ENCODE results near the gene ATXN1. TPM values are rescaled to one million over a fixed set of nuclear protein-coding genes. Genes with fewer than 3 reads are reported as not detected.

ATXN1 gene
- total RNA-seq, 1 experiment from 2014 or later: 6.3 TPM

DNA sequence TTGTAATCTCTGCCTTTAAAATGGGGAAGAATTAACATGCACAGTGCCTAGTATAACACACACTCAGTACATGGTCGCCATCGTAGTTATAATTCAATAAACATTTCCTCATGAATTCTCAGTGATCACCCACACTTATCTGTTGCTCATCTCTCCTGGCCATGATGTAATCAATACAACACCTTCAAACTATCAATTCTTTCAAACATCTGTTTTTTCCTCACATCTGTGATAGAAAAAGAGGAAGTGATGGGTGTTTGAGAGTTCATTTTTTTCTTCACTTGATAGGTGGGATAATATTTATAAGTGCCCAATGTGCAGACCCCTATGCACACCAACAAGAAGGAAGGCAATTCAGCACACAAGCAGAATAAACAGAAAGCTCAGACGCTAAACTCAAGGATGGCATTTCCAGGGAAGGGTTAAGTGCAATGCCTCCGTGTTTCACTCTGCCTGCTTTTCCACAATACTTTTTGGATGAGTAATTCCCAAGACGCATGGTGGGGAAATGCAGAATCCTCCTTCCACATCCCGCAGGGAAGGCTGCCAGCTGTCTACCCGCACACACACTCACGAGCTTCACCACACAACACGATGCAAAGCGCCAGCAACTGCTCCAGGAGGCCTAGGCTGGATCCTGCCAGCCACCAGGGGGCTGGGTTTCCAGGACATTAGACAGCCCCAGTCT lies 422.5 kb downstream of the ATXN1 start:
- Histone ChIP-seq H3K4me3 (no peak overlapping the region), H3K36me3 (no peaks in the 10 kb centered on the region), H3K4me1 (peaks cover 5% of the 10 kb centered on the region), H3K27ac (peak overlapping the region; percentile 5; the same call in 1 of the 2 replicates), H3K9me3 (replicated peaks) (no peaks in the 10 kb centered on the region), H3K27me3 (no peaks in the 10 kb centered on the region)
- peak; percentile 84 for DNase-seq

DNA sequence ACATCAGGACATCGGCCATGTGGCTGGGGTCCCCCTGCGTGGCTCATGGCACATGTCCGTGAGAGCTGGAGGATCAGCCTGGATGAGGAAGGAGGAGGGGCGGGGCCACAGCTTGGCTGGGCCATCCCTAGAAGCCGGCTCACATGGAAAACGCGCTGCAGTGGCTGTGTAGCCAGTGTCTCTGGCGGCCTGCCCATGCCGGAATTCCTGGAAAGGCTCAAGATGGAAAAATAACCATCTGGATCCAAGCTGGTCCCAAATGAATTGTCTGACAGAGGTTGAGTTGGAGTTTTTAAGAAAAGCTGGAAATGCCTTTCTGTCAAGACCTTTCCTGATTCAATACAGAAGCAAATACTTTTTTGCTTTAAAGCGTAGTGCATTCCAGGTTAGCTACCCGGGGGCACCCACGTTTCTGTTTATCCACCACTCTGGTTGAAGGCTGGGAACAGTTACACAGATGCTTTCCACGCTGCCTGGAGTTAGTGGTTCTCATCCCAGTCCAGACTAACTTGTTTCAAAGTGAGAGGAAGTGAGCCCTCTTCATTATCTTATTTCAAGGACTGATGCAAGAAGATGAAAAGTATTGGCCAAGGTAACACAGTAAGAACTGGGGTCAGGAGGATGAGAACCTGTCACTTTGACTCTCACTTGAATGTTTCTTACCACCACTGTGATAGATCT lies 423.8 kb downstream of the ATXN1 start:
- no peaks in the 10 kb centered on the region for H3K27me3 ChIP-seq
- H3K4me3 ChIP-seq: no peak overlapping the region
- no peak for DNase-seq
- H3K27ac ChIP-seq: no peak overlapping the region
- peaks cover 5% of the 10 kb centered on the region for H3K4me1 ChIP-seq
- no peaks in the 10 kb centered on the region for H3K9me3 ChIP-seq (replicated peaks)
- H3K36me3 ChIP-seq: no peaks in the 10 kb centered on the region

GRCh38 chr6:16336911-16337294 lies 424.4 kb downstream of the ATXN1 start:
- Histone ChIP-seq H3K4me1 (peaks cover 5% of the 10 kb centered on the region), H3K27me3 (no peaks in the 10 kb centered on the region), H3K27ac (no peak overlapping the region), H3K4me3 (no peak overlapping the region), H3K9me3 (replicated peaks) (no peaks in the 10 kb centered on the region), H3K36me3 (no peaks in the 10 kb centered on the region)
- no peak for DNase-seq

- H3K27ac ChIP-seq: no peak overlapping the region
- peaks cover 5% of the 10 kb centered on the region for H3K4me1 ChIP-seq
Observed at GRCh38 chr6:16336056-16336818, 425.0 kb downstream of the ATXN1 start.

GRCh38 chr6:16335176-16335575 lies 426.1 kb downstream of the ATXN1 start:
- Histone ChIP-seq H3K27ac (no peak overlapping the region), H3K4me1 (peaks cover 5% of the 10 kb centered on the region), H3K9me3 (replicated peaks) (no peaks in the 10 kb centered on the region), H3K4me3 (no peak overlapping the region), H3K36me3 (no peaks in the 10 kb centered on the region), H3K27me3 (no peaks in the 10 kb centered on the region)
- DNase-seq: no peak

More at GRCh38 chr6:16336056-16336818, 425.0 kb downstream of the ATXN1 start:
- DNase-seq: no peak
- Histone ChIP-seq H3K4me3 (no peak overlapping the region), H3K27me3 (no peaks in the 10 kb centered on the region), H3K9me3 (replicated peaks) (no peaks in the 10 kb centered on the region), H3K36me3 (no peaks in the 10 kb centered on the region)

DNA sequence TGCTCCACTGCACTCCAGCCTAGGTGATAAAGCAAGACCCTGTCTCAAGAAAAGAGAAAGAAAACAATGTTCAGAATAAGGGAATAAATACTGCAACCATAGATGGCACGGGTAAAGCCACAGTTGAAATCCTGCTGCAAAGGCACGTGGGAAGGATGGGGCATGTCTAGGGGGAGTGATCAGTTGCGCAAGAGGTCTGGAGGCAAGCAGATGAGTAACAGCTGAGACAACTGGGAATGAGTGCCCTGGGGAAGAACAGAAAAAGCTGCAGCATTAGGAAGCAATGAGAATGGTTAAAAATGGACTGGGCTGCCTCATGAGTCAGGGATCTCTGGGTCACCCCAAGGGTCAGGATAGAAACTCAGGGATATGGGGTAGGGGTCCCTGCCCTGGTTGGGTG lies 426.6 kb downstream of the ATXN1 start:
- Histone ChIP-seq H3K36me3 (no peaks in the 10 kb centered on the region), H3K27ac (no peak overlapping the region), H3K4me3 (no peak overlapping the region), H3K27me3 (no peaks in the 10 kb centered on the region), H3K9me3 (replicated peaks) (no peaks in the 10 kb centered on the region), H3K4me1 (peaks cover 5% of the 10 kb centered on the region)
- no peak for DNase-seq

DNA sequence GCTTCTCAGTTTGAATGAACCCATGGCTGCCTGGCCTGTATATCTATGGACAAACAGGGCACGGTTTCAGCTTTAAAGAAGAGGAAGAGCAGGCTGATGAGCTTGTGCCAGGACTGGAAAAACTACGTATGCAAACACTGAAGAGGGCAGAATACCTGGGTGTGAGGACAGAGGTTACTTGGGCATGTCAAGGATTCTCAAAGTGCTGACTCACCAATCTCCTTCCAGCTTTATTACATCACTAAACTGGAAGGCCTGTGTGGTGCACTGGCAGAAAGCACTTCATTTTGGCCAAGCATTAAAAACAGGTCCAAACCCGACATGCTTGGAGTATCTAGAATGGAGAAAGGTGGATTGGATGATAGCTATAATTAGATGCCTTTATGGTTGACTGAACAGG lies 427.7 kb downstream of the ATXN1 start:
- no peak overlapping the region for H3K27ac ChIP-seq
- no peak for DNase-seq
- no peak overlapping the region for H3K4me3 ChIP-seq

DNA sequence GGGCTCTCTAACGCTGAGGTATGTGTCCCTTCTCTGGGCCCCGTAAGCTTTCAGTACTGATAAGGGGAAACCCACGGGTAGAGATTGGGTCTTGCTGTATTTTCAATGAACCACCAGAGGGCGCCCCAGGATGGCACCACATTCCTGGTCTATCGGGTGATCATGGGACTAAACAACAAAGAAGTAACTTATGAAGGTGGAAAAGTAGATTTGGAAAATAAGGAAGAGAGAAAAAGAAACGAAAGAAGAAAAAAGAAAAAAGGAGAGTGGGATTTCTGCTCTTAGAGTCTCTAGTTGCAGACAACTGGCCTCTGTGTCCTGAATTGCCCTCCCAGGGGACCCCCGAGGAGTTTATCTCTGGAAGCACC lies 429.1 kb downstream of the ATXN1 start:
- Histone ChIP-seq H3K36me3 (no peaks in the 10 kb centered on the region), H3K9me3 (replicated peaks) (no peaks in the 10 kb centered on the region), H3K27me3 (no peaks in the 10 kb centered on the region), H3K27ac (no peak overlapping the region), H3K4me3 (no peak overlapping the region), H3K4me1 (no peaks in the 10 kb centered on the region)
- peak; percentile 65 to 87 for DNase-seq

More for the DNA sequence above, 427.7 kb downstream of the ATXN1 start:
- no peaks in the 10 kb centered on the region; the same call in 1 of the 2 replicates for H3K4me1 ChIP-seq
- no peaks in the 10 kb centered on the region for H3K36me3 ChIP-seq
- no peaks in the 10 kb centered on the region for H3K9me3 ChIP-seq (replicated peaks)
- no peaks in the 10 kb centered on the region for H3K27me3 ChIP-seq

DNA sequence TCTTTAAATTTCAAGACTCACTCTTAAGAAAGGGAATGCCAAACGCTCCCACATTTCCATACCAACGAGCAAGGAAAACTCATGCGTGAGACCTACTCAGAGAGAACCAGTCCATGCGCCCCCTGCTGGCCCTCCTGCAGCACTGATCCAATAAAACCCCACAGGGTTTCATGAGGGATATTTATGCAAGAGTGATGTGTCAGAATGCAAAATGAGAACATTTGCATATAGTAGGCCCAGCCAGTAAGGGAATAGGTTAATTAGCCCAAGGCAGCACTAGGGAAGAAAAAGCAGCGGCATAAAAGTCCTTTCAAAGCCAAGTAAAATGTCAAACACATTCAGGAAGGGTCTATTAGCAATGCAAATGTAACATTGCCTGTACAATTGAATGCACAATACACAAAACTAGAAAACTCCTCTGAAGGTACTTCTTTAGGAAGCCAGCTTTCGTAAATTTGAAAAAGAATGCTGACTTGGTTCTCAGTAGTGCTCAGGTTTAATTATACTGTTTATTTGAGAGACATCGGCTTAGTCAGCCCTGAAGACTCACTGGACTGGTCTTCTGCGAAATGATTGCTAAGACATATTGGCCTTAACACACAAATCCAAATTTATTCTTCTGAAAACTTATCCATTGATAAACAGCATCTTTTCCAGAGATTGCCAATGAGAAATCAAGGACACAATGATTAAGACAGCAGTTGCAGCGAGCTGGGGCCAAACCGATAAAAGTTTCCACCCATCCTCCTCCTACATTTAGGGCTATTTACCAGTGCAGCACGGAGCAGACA lies 429.7 kb downstream of the ATXN1 start:
- Histone ChIP-seq H3K27me3 (no peaks in the 10 kb centered on the region), H3K27ac (no peak overlapping the region), H3K4me3 (no peak overlapping the region), H3K4me1 (no peaks in the 10 kb centered on the region), H3K9me3 (replicated peaks) (no peaks in the 10 kb centered on the region), H3K36me3 (no peaks in the 10 kb centered on the region)
- DNase-seq: peak; percentile 51 to 82

- DNase-seq: no peak
- H3K4me3 ChIP-seq: no peak overlapping the region
- no peaks in the 10 kb centered on the region for H3K9me3 ChIP-seq (replicated peaks)
- H3K36me3 ChIP-seq: no peaks in the 10 kb centered on the region
- H3K27me3 ChIP-seq: no peaks in the 10 kb centered on the region
- H3K4me1 ChIP-seq: peaks cover 4% of the 10 kb centered on the region; the same call in 1 of the 2 replicates
- no peak overlapping the region for H3K27ac ChIP-seq
Observed at GRCh38 chr6:16329233-16329632, 432.0 kb downstream of the ATXN1 start.

DNA sequence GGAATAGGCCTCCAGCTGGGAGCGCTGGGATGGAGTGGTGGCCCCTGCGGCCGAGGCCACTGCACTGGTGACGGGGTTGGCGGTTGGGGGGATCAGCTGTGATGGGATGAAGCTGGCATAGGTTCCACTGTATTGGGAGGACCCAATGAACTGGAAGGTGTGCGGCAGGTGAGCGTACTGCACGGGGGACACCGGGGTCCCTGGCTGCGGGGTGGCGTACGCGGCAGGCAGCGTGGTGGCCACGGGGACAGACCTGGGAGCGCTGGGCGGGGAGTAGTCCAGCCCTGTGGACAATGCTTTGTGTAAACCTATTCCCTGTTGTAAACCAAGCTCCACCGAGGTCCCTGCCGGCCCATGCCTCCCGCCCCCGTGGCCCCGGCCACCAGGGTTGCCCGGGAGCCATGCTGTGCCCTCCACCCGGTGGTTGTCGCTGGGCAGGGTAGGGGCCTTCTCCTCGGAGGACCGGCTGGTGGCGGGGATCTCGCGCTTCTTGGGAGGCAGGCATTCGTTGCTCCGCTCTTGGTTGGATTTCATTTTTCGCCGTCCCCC lies 433.4 kb downstream of the ATXN1 start:
- Histone ChIP-seq H3K27ac (no peak overlapping the region), H3K36me3 (no peaks in the 10 kb centered on the region), H3K27me3 (no peaks in the 10 kb centered on the region), H3K9me3 (replicated peaks) (no peaks in the 10 kb centered on the region), H3K4me1 (peaks cover 7% of the 10 kb centered on the region; the same call in 1 of the 2 replicates), H3K4me3 (no peak overlapping the region)
- DNase-seq: no peak

DNA sequence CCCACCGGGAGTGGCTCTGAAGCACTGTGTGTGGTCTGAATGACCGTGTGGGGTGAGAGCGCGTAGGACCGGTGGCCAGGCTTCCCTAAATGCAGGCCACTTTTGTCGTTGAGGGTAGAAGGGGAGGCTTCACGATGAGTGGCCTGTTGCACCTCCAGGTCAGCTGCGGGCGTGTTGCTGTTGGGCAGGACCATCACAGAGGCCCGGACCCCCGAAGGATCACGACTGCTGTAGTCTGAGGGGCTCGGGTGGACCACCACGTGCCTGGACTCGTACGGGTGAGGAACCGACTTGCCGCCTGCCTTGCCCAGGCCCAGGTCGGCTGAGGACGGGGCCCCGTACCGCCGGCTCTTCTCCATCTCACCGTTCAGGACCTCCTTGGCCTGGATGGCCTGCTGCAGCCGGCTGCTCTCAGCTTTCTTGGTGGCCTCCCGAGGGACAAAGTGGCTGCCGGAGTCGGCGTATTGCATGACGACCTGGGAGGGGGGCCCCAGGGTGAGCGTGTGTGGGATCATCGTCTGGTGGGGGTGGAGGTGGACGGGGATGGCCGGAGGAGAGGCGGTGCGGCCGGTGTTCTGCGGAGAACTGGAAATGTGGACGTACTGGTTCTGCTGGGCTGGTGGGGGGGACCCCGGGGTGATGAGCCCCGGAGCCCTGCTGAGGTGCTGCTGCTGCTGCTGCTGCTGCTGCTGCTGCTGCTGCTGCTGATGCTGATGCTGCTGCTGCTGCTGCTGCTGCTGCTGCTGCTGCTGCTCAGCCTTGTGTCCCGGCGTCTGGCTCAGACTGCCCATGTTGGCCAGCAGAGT lies 434.1 kb downstream of the ATXN1 start:
- Histone ChIP-seq H3K4me1 (peaks cover 11% of the 10 kb centered on the region), H3K27me3 (no peaks in the 10 kb centered on the region), H3K9me3 (replicated peaks) (no peaks in the 10 kb centered on the region), H3K27ac (no peak overlapping the region), H3K4me3 (no peak overlapping the region), H3K36me3 (no peaks in the 10 kb centered on the region)
- DNase-seq: no peak

DNA sequence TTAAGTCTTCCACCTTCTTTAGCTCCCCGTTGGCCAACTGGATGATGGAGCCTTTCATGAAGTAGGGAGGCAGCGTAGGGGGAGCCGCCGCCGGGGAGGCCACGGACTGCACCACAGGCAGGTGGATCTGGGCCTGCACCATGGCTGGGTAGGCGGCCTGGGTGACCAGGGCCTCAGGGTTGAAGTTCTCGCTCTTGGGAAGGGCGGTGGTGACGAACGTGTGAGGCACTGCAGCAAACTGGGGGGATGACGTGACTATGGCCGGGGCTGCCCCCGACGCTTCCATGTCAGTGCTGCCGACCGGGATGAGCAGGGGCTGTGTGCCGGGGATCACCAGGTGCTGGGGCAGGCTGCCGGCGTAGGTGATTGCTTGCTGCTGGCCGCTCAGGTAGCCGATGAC lies 434.7 kb downstream of the ATXN1 start:
- Histone ChIP-seq H3K4me1 (peaks cover 15% of the 10 kb centered on the region), H3K36me3 (no peaks in the 10 kb centered on the region), H3K9me3 (replicated peaks) (no peaks in the 10 kb centered on the region), H3K27ac (no peak overlapping the region), H3K27me3 (no peaks in the 10 kb centered on the region), H3K4me3 (no peak overlapping the region)
- DNase-seq: no peak

All from SJCRH30 (cell line).